ENCODE data around the gene NXNL1. TPM values are rescaled to one million over a fixed set of nuclear protein-coding genes. Genes with fewer than 3 reads are reported as not detected.

NXNL1 gene
- total and polyA plus RNA-seq, 2 of the 4 experiments (the other 2 are of a cell fraction), result not detected

GRCh38 chr19:17506745-17507144 lies 46.0 kb upstream of the NXNL1 start:
- in situ Hi-C loops (cut with MboI; ENCODE audit: low sequenced_read_pairs) (no loop called here), intact Hi-C loops (cut with micrococcal nuclease) (no loop called here), dilution Hi-C loops (cut with HindIII; ENCODE audit: low sequenced_read_pairs, unreplicated experiment) (no loop called here)
- H3K4me2 ChIP-seq (ENCODE audit: low read depth, low read length), result no peak overlapping the region
- TF ChIP-seq BHLHE40 (IDR thresholded peaks at IDR 0.05; ENCODE audit: low read depth, low read length) (no peak), NFE2L2 (IDR thresholded peaks at IDR 0.05; ENCODE audit: low read depth, low read length) (no peak), RAD21 (IDR thresholded peaks at IDR 0.05; ENCODE audit: low read length) (no peak), RFX5 (IDR thresholded peaks at IDR 0.05; ENCODE audit: low read depth, low read length) (no peak), CEBPB (IDR thresholded peaks at IDR 0.05; ENCODE audit: low read depth, low read length) (no peak), FOS (IDR thresholded peaks at IDR 0.05; ENCODE audit: low read depth, low read length) (no peak), SMC3 (IDR thresholded peaks at IDR 0.05; ENCODE audit: low read depth, low read length) (no peak), MAFK (IDR thresholded peaks at IDR 0.05; ENCODE audit: low read depth, low read length) (no peak), CHD1 (IDR thresholded peaks at IDR 0.05; ENCODE audit: low read depth, low read length) (no peak), MXI1 (IDR thresholded peaks at IDR 0.05; ENCODE audit: borderline replicate concordance, low read depth, low read length) (no peak), POLR2A (IDR thresholded peaks at IDR 0.05; ENCODE audit: low read depth, low read length) (no peak), MAZ (IDR thresholded peaks at IDR 0.05; ENCODE audit: borderline replicate concordance, low read depth, low read length) (no peak)
- TF ChIP-seq, protein P1, sequence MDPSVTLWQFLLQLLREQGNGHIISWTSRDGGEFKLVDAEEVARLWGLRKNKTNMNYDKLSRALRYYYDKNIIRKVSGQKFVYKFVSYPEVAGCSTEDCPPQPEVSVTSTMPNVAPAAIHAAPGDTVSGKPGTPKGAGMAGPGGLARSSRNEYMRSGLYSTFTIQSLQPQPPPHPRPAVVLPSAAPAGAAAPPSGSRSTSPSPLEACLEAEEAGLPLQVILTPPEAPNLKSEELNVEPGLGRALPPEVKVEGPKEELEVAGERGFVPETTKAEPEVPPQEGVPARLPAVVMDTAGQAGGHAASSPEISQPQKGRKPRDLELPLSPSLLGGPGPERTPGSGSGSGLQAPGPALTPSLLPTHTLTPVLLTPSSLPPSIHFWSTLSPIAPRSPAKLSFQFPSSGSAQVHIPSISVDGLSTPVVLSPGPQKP (IDR thresholded peaks at IDR 0.05; ENCODE audit: borderline replicate concordance, low read depth, low read length), result no peak
- TF ChIP-seq, protein P2, sequence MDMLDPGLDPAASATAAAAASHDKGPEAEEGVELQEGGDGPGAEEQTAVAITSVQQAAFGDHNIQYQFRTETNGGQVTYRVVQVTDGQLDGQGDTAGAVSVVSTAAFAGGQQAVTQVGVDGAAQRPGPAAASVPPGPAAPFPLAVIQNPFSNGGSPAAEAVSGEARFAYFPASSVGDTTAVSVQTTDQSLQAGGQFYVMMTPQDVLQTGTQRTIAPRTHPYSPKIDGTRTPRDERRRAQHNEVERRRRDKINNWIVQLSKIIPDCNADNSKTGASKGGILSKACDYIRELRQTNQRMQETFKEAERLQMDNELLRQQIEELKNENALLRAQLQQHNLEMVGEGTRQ (IDR thresholded peaks at IDR 0.05; ENCODE audit: low read depth, low read length), result no peak
- peak overlapping the region; percentile 25; the same call in 1 of the 2 replicates for H4K91ac ChIP-seq (ENCODE audit: insufficient read depth, low read depth, low read length)
- DNase-seq, result no peak
- H3K56ac ChIP-seq (ENCODE audit: extremely low read depth, insufficient read depth, low read length), result no peak overlapping the region
- H3K9me1 ChIP-seq (ENCODE audit: insufficient read depth, low read length), result peaks cover 6% of the 10 kb centered on the region; the same call in 1 of the 2 replicates
- peaks cover 15% of the 10 kb centered on the region; the same call in 1 of the 2 replicates for H3K36me3 ChIP-seq (ENCODE audit: control insufficient read depth, insufficient read depth, low read length)
- H3K18ac ChIP-seq (ENCODE audit: low read depth, low read length), result no peak overlapping the region
- H3K23ac ChIP-seq (ENCODE audit: low read depth, low read length), result no peak overlapping the region
- no peak overlapping the region; the same call in 1 of the 2 replicates for H3K27ac ChIP-seq (ENCODE audit: insufficient read depth, low read length)
- WGBS, 2 experiments (ENCODE audit: extremely low coverage in 2 of 2, insufficient read length in 1 of 2), result 98% methylated on average over 7 of the region's 9 CpGs; no CpG with 5 or more reads in 1 of the 2 experiments
- H3K79me1 ChIP-seq (ENCODE audit: low read depth in 1 of 2, low read length in 2 of 2), result peaks cover 15 to 64% of the 10 kb centered on the region in 2 experiments
- H3K9me3 ChIP-seq (ENCODE audit: control insufficient read depth, insufficient read depth, low read length), result no peaks in the 10 kb centered on the region
- H3K27me3 ChIP-seq (ENCODE audit: control insufficient read depth, insufficient read depth, low read length), result no peaks in the 10 kb centered on the region
- peak overlapping the region; percentile 45 for H3K4ac ChIP-seq (ENCODE audit: low read depth, low read length)
- no peak overlapping the region for H2BK120ac ChIP-seq (ENCODE audit: low read depth, low read length)
- H3K4me3 ChIP-seq (ENCODE audit: insufficient read depth, low read depth, low read length), result no peak overlapping the region
- ChIA-PET POLR2A (ENCODE audit: unreplicated experiment) (no interaction called here), CTCF (no interaction called here)
- H2AFZ ChIP-seq (replicated peaks; ENCODE audit: low read length, poor library complexity), result no peak overlapping the region
- no peak overlapping the region for H2BK5ac ChIP-seq (ENCODE audit: low read depth, low read length, poor library complexity, severe bottlenecking)
- H2BK15ac ChIP-seq (ENCODE audit: low read depth, low read length), result no peak overlapping the region; the same call in 2 of the 3 replicates
- no peak overlapping the region; the same call in 1 of the 2 replicates for H4K5ac ChIP-seq (ENCODE audit: low read depth, low read length)
- H2AK9ac ChIP-seq (replicated peaks; ENCODE audit: low read depth, low read length, poor library complexity), result peak overlapping the region; percentile 78
- peaks cover 15% of the 10 kb centered on the region for H4K20me1 ChIP-seq (ENCODE audit: insufficient read depth, low read length)
- peak overlapping the region; percentile 62 for H2AK5ac ChIP-seq (ENCODE audit: low read depth, low read length)
- BruUV-seq (replicated peaks), result no TSS peak
- H3K14ac ChIP-seq (replicated peaks; ENCODE audit: low read depth, low read length), result no peak overlapping the region
- peak overlapping the region; percentile 3; the same call in 1 of the 2 replicates for H2BK20ac ChIP-seq (ENCODE audit: low read depth, low read length)
- H4K8ac ChIP-seq (ENCODE audit: low read depth in 2 of 2, low read length in 2 of 2), result no peak overlapping the region
- no peak overlapping the region for H3K9ac ChIP-seq (ENCODE audit: low read depth, low read length)
- no peak for ATAC-seq (ENCODE audit: low read depth)
- H3K4me1 ChIP-seq (ENCODE audit: control insufficient read depth, insufficient read depth, low read length), result peaks cover 10% of the 10 kb centered on the region

All from IMR-90 (cell line).